ENCODE data around the gene MAGEA11.
"Not testable (repeated sequence)": the region's sequence is repeated elsewhere in the genome, so short reads cannot be mapped to it uniquely, and the experiment has no call there.

DNA sequence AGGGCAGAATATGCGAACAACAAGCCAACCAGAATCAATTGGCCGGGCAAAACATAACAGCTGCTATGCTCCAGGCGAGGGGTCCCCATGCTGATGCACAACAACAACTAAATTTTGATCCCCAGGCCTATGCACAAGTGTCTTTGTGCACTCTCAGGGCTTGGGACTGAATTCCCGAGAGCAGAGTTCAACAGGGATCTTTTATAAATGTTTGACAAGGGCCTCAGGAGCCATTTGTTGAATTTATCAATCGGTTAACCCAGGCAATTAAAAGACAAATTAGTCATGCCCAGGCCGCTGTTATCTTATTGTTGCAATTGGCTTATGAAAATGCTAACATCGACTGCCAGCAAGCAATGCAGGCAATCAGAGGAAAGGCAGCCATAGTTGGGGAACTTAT is 9.4 kb downstream of the MAGEA11 start:
- TF ChIP-seq, protein P1, sequence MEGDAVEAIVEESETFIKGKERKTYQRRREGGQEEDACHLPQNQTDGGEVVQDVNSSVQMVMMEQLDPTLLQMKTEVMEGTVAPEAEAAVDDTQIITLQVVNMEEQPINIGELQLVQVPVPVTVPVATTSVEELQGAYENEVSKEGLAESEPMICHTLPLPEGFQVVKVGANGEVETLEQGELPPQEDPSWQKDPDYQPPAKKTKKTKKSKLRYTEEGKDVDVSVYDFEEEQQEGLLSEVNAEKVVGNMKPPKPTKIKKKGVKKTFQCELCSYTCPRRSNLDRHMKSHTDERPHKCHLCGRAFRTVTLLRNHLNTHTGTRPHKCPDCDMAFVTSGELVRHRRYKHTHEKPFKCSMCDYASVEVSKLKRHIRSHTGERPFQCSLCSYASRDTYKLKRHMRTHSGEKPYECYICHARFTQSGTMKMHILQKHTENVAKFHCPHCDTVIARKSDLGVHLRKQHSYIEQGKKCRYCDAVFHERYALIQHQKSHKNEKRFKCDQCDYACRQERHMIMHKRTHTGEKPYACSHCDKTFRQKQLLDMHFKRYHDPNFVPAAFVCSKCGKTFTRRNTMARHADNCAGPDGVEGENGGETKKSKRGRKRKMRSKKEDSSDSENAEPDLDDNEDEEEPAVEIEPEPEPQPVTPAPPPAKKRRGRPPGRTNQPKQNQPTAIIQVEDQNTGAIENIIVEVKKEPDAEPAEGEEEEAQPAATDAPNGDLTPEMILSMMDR (IDR thresholded peaks at IDR 0.05), result not testable (repeated sequence)
- not testable (repeated sequence) for TF ChIP-seq POLR2A (IDR thresholded peaks at IDR 0.05)

Measured in testis (tissue), 2 donors.